B cell (primary cell): ENCODE measurements around the gene PLEKHM2. TPM values are rescaled to one million over a fixed set of nuclear protein-coding genes. Genes with fewer than 3 reads are reported as not detected.

Source experiments
- ATAC-seq: fragments of 200-7000 bp; cut with Tn5 transposase; one replicate; pipeline ENCODE4 v1.10.0; 2021; ENCODE audit warnings: low read depth, mild to moderate bottlenecking, moderate number of reproducible peaks, moderate library complexity
- CTCF ChIA-PET: fragments of 350-600 bp; sonication (Branson Sonifier 250); formaldehyde crosslinking; loops from one replicate; lab custom pipeline; 2021; ENCODE audit warnings: antibody characterized with exemption, inconsistent platforms; lab: Charles Lee
- POLR2A ChIA-PET: fragments of 350-600 bp; sonication (Branson Sonifier 250); formaldehyde crosslinking; loops from one replicate; lab custom pipeline; 2021; ENCODE audit warnings: antibody characterized with exemption; lab: Charles Lee
- DNase-seq: peaks from one replicate; pipeline ENCODE4 v3.0.0; 2013
- H2AFZ ChIP-seq: 2 replicates; pipeline ENCODE4 v1.6.1; 2012; ENCODE audit warnings: mild to moderate bottlenecking, low read depth, low read length; ENCODE audit not compliant: insufficient read depth, poor library complexity, severe bottlenecking
- H3K27ac ChIP-seq, 2 donors: 1 replicate in 1 of 2; 2 replicates in 1 of 2; pipeline ENCODE4 v1.5.1; 2012 to 2013; ENCODE audit warnings: low read length in 2 of 2, mild to moderate bottlenecking in 2 of 2, moderate library complexity in 1 of 2
- H3K27me3 ChIP-seq, 4 experiments: fragments of 200-600 bp in 1 of 4; sonication (generic) in 1 of 4; replicated peaks in 1 of 4; 1 replicate in 2 of 4; 2 replicates in 2 of 4; pipeline versions ENCODE4 v1.6.1 to v1.7.0; 2013 to 2016; ENCODE audit warnings: low read length in 3 of 4, mild to moderate bottlenecking in 2 of 4, mixed read lengths in 1 of 4, moderate library complexity in 1 of 4; ENCODE audit not compliant: insufficient read depth in 4 of 4, control insufficient read depth in 3 of 4; ENCODE audit errors: control extremely low read depth in 1 of 4
- H3K36me3 ChIP-seq, 2 experiments: replicated peaks in 1 of 2; 1 replicate in 1 of 2; 2 replicates in 1 of 2; pipeline versions ENCODE4 v1.6.1 to v1.7.1; 2013; ENCODE audit warnings: low read length in 1 of 2; ENCODE audit not compliant: insufficient read depth in 2 of 2, control insufficient read depth in 1 of 2; ENCODE audit errors: control extremely low read depth in 1 of 2, extremely low read depth in 1 of 2
- H3K4me1 ChIP-seq, 2 donors: fragments of 200-600 bp in 1 of 2; sonication (generic) in 1 of 2; 1 replicate in 1 of 2; 2 replicates in 1 of 2; pipeline versions ENCODE4 v1.5.1 to v1.6.1; 2013 to 2017; ENCODE audit warnings: low read length in 2 of 2; ENCODE audit not compliant: control insufficient read depth in 2 of 2, insufficient read depth in 2 of 2
- H3K4me2 ChIP-seq: replicated peaks from 2 replicates; pipeline ENCODE3; 2012; ENCODE audit warnings: mild to moderate bottlenecking, low read depth, low read length; ENCODE audit not compliant: poor library complexity, severe bottlenecking
- H3K4me3 ChIP-seq, 5 experiments: fragments of 200-600 bp in 1 of 5; sonication (generic) in 1 of 5; 1 replicate in 3 of 5; 2 replicates in 2 of 5; pipeline versions ENCODE4 v1.5.1 to v1.7.0; 2011 to 2016; ENCODE audit warnings: low read length in 4 of 5, mild to moderate bottlenecking in 4 of 5, low read depth in 2 of 5, control low read depth in 1 of 5, moderate library complexity in 1 of 5; ENCODE audit not compliant: insufficient read depth in 1 of 5; ENCODE audit errors: control extremely low read depth in 1 of 5, extremely low read depth in 1 of 5
- H3K79me2 ChIP-seq: fragments of 200-600 bp; sonication (generic); one replicate; pipeline ENCODE4 v1.6.0; 2016; ENCODE audit warnings: low read length; ENCODE audit not compliant: control insufficient read depth, insufficient read depth
- H3K9ac ChIP-seq: fragments of 200-600 bp; sonication (generic); 2 replicates; pipeline ENCODE4 v1.6.1; 2017; ENCODE audit warnings: mild to moderate bottlenecking, low read length, moderate library complexity
- H3K9me3 ChIP-seq, 3 donors: one replicate each; pipeline versions ENCODE4 v1.6.1 to v1.7.1; 2013; ENCODE audit warnings: low read length in 2 of 3; ENCODE audit not compliant: control insufficient read depth in 2 of 3, insufficient read depth in 1 of 3; ENCODE audit errors: control extremely low read depth in 1 of 3
- H4K20me1 ChIP-seq: 2 replicates; pipeline ENCODE4 v1.6.0; 2012; ENCODE audit warnings: mild to moderate bottlenecking, low read length; ENCODE audit not compliant: insufficient read depth, control insufficient read depth, poor library complexity, severe bottlenecking
- H3K27ac Mint-ChIP-seq: one replicate; pipeline ENCODE4 v1.8.0; 2021; ENCODE audit warnings: mixed read lengths
- H3K27me3 Mint-ChIP-seq: one replicate; pipeline ENCODE4 v1.8.0; 2021; ENCODE audit warnings: mixed read lengths
- H3K4me1 Mint-ChIP-seq: one replicate; pipeline ENCODE4 v1.8.0; 2021; ENCODE audit warnings: mixed read lengths
- H3K4me3 Mint-ChIP-seq: one replicate; pipeline ENCODE4 v1.8.0; 2021; ENCODE audit warnings: mixed read lengths
- H3K9me3 Mint-ChIP-seq: one replicate; pipeline ENCODE4 v1.8.0; 2022; ENCODE audit warnings: mixed read lengths; ENCODE audit not compliant: insufficient read depth
- EZH2 ChIP-seq: IDR thresholded peaks from 2 replicates; pipeline ENCODE4 v1.6.1; 2012; ENCODE audit warnings: borderline replicate concordance, low read depth, mild to moderate bottlenecking, moderate library complexity, low read length; ENCODE audit not compliant: insufficient read depth, poor library complexity, severe bottlenecking
- WGBS: methylation state at CpG from one replicate; pipeline ENCODE4 v1.1.5; 2013; ENCODE audit warnings: missing lambda C conversion rate; ENCODE audit not compliant: insufficient coverage; 5-methylcytosine and 5-hydroxymethylcytosine counted together
- intact Hi-C: fragments of 100-400 bp; cut with micrococcal nuclease; formaldehyde crosslinking; loops from one replicate; pipeline ENCODE4 v1.10.0; 2022
- polyA plus RNA-seq: library from polyadenylated mRNA; depleted of rRNA; stranded (reverse); fragments of >200 nt; gene quantifications from 2 replicates; pipeline ENCODE4 v1.2.3, GENCODE V29; 2012
- total RNA-seq, 2 donors: library from RNA; stranded (reverse); fragments of 120-200 nt in 1 of 2; gene quantifications; 1 replicate in 1 of 2; 2 replicates in 1 of 2; pipeline versions ENCODE4 v1.2.3 to v1.2.4, GENCODE V29; 2013 to 2022
- TF ChIP-seq, protein P1 (sequence below): fragments of 200-600 bp; IDR thresholded peaks from one replicate; pipeline ENCODE4 v1.8.0; 2022; ENCODE audit warnings: antibody characterized with exemption, mild to moderate bottlenecking

Gene PLEKHM2
- total and polyA plus RNA-seq, 2 donors (not counting 1 experiment from before 2014, with no cell fraction given): 99.7 to 120 TPM

DNA sequence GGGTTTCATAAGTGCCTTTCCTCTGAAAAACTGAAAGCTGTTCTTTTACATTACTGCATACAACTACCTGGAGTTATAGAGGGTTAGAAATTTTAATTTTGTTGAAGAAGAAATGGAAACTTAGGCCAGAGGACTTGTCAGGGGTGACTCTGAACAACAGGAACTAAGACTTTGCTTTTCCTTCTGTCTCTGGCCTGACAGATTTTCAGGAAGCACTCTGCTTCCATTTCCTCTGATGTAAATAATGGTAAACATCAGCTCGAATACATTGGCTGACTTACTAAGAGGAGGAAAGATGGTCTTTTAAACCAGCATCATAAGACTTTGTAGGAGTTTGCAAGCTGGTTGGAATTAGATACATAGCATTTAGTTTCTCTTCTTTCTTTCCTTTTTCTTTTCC is 27.1 kb upstream of the PLEKHM2 start:
- H3K4me3 ChIP-seq: no peak overlapping the region
- H3K9ac ChIP-seq: no peak overlapping the region
- no peaks in the 10 kb centered on the region for H3K9me3 ChIP-seq
- Mint-ChIP-seq H3K27ac (no peak overlapping the region), H3K27me3 (no peaks in the 10 kb centered on the region), H3K9me3 (no peaks in the 10 kb centered on the region), H3K4me3 (no peak overlapping the region), H3K4me1 (peaks cover 2% of the 10 kb centered on the region)
- no peak for ATAC-seq
- no peak overlapping the region for H3K4me2 ChIP-seq
- H4K20me1 ChIP-seq: no peaks in the 10 kb centered on the region
- ChIA-PET CTCF (interaction anchor here (0.9 kb wide), 1 partner anchor 11 kb away, joined by 4 read pairs; no protein-coding TSS in a partner anchor), POLR2A (interaction anchor here (1.2 kb wide), 1 partner anchor 23 kb away, joined by 4 read pairs; no protein-coding TSS in a partner anchor)
- H3K27me3 ChIP-seq: no peaks in the 10 kb centered on the region
- intact Hi-C loops: loop anchor here (5.0 kb wide), 1 partner anchor 40 kb away; no protein-coding TSS in a partner anchor
- WGBS: no CpG with 5 or more reads among the region's 1 CpG
- H3K79me2 ChIP-seq: no peaks in the 10 kb centered on the region
- H3K36me3 ChIP-seq: peaks cover 19 to 84% of the 10 kb centered on the region in 2 experiments
- no peaks in the 10 kb centered on the region for H3K4me1 ChIP-seq
- no peak overlapping the region for H2AFZ ChIP-seq
- H3K27ac ChIP-seq: peak overlapping the region in 1 of 2 donors; percentile 23
- TF ChIP-seq EZH2: no peak
- TF ChIP-seq, protein P1, sequence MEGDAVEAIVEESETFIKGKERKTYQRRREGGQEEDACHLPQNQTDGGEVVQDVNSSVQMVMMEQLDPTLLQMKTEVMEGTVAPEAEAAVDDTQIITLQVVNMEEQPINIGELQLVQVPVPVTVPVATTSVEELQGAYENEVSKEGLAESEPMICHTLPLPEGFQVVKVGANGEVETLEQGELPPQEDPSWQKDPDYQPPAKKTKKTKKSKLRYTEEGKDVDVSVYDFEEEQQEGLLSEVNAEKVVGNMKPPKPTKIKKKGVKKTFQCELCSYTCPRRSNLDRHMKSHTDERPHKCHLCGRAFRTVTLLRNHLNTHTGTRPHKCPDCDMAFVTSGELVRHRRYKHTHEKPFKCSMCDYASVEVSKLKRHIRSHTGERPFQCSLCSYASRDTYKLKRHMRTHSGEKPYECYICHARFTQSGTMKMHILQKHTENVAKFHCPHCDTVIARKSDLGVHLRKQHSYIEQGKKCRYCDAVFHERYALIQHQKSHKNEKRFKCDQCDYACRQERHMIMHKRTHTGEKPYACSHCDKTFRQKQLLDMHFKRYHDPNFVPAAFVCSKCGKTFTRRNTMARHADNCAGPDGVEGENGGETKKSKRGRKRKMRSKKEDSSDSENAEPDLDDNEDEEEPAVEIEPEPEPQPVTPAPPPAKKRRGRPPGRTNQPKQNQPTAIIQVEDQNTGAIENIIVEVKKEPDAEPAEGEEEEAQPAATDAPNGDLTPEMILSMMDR: no peak
- no peak for DNase-seq

DNA sequence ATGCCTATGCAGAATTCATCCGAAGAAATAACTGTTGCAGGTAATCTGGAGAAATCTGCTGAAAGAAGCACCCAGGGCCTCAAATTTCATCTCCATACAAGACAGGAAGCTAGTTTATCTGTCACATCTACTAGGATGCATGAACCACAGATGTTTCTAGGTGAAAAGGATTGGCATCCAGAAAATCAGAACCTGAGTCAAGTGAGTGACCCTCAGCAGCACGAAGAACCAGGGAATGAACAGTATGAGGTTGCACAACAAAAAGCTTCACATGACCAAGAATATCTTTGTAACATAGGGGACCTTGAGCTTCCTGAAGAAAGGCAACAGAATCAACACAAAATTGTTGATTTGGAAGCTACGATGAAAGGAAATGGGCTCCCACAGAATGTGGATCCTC is 24.0 kb upstream of the PLEKHM2 start:
- POLR2A ChIA-PET: no interaction called here
- no peak overlapping the region for H3K27ac ChIP-seq

More for the DNA sequence above, 24.0 kb upstream of the PLEKHM2 start:
- TF ChIP-seq, protein P1: no peak
- TF ChIP-seq EZH2: no peak
- no peaks in the 10 kb centered on the region for H3K27me3 ChIP-seq
- WGBS: 100% methylated on average over 1 of the region's 3 CpGs
- no peak for ATAC-seq
- H3K27me3 Mint-ChIP-seq: no peaks in the 10 kb centered on the region
- H3K4me1 Mint-ChIP-seq: peaks cover 2% of the 10 kb centered on the region
- H3K36me3 ChIP-seq: peaks cover 18 to 71% of the 10 kb centered on the region in 2 experiments
- DNase-seq: no peak
- no peak overlapping the region for H3K4me2 ChIP-seq
- no peaks in the 10 kb centered on the region for H3K79me2 ChIP-seq
- H3K9ac ChIP-seq: no peak overlapping the region
- no peaks in the 10 kb centered on the region for H3K4me1 ChIP-seq
- no peaks in the 10 kb centered on the region for H4K20me1 ChIP-seq
- CTCF ChIA-PET: interaction anchor here (0.5 kb wide), 1 partner anchor 66 kb away, joined by 5 read pairs; no protein-coding TSS in a partner anchor
- no peak overlapping the region for H3K4me3 ChIP-seq
- no peaks in the 10 kb centered on the region for H3K9me3 ChIP-seq
- no peak overlapping the region for H3K4me3 Mint-ChIP-seq
- H2AFZ ChIP-seq: no peak overlapping the region
- no peak overlapping the region for H3K27ac Mint-ChIP-seq
- intact Hi-C loops: no loop called here
- H3K9me3 Mint-ChIP-seq: no peaks in the 10 kb centered on the region
